GM18858 (cell line): Measurements from ENCODE around the gene CTF1.
"Not testable (repeated sequence)": the region's sequence is repeated elsewhere in the genome, so short reads cannot be mapped to it uniquely, and the experiment has no call there.

Experiments
- ATAC-seq: cut with Tn5 transposase; IDR thresholded peaks from one replicate; pipeline ENCODE4 v1.9.1; 2021; ENCODE audit not compliant: unreplicated experiment

The CTF1 gene

GRCh38 chr16:30928390-30928789 is 32.0 kb downstream of the CTF1 start:
- ATAC-seq: no peak

- no peak for ATAC-seq
These were observed 32.8 kb downstream of the CTF1 start for GRCh38 chr16:30929167-30929566.

GRCh38 chr16:30930160-30930571 is 33.8 kb downstream of the CTF1 start:
- no peak for ATAC-seq

GRCh38 chr16:30931068-30931650 is 34.7 kb downstream of the CTF1 start:
- ATAC-seq: no peak

- ATAC-seq: no peak
These were observed 38.6 kb downstream of the CTF1 start for GRCh38 chr16:30934827-30935557.

- no peak for ATAC-seq
These were observed 41.3 kb downstream of the CTF1 start for GRCh38 chr16:30937692-30938091.

- not testable (repeated sequence) for ATAC-seq
These were observed 43.2 kb downstream of the CTF1 start for GRCh38 chr16:30939571-30939970.

- ATAC-seq: no peak
These were observed 45.4 kb downstream of the CTF1 start for GRCh38 chr16:30941600-30942425.

GRCh38 chr16:30942426-30942806 is 46.0 kb downstream of the CTF1 start:
- ATAC-seq: no peak

- no peak for ATAC-seq
These were observed 47.9 kb downstream of the CTF1 start for GRCh38 chr16:30944352-30944751.

- no peak for ATAC-seq
These were observed 50.5 kb downstream of the CTF1 start for GRCh38 chr16:30946671-30947540.

- ATAC-seq: no peak
These were observed 51.1 kb downstream of the CTF1 start for GRCh38 chr16:30947541-30947858.

GRCh38 chr16:30947859-30948666 is 51.6 kb downstream of the CTF1 start:
- ATAC-seq: no peak

GRCh38 chr16:30948667-30949649 is 52.5 kb downstream of the CTF1 start, which contains the start of gene ORAI3:
TSS of gene ORAI3 (plus strand) at chr16:30949068. CDS start at chr16:30949290, 222 bp downstream.
- ATAC-seq: peak; percentile 51

- peak; percentile 37 for ATAC-seq
These were observed 53.5 kb downstream of the CTF1 start for GRCh38 chr16:30949650-30950515.

GRCh38 chr16:30950516-30951065 is 54.2 kb downstream of the CTF1 start:
- ATAC-seq: no peak

- no peak for ATAC-seq
These were observed 54.8 kb downstream of the CTF1 start for GRCh38 chr16:30951193-30951592.

GRCh38 chr16:30951750-30952149 is 55.3 kb downstream of the CTF1 start:
- ATAC-seq: no peak
